HG03064 (cell line): ENCODE results near the gene PLP1.

ENCODE experiments used
- ATAC-seq: cut with Tn5 transposase; IDR thresholded peaks from one replicate; pipeline ENCODE4 v1.9.1; 2021; ENCODE audit warnings: low read depth; ENCODE audit not compliant: unreplicated experiment

PLP1 gene

GRCh38 chrX:103823591-103823990 lies 47.0 kb downstream of the PLP1 start:
- ATAC-seq = no peak

GRCh38 chrX:103825881-103826280 lies 49.2 kb downstream of the PLP1 start:
- ATAC-seq = no peak

DNA sequence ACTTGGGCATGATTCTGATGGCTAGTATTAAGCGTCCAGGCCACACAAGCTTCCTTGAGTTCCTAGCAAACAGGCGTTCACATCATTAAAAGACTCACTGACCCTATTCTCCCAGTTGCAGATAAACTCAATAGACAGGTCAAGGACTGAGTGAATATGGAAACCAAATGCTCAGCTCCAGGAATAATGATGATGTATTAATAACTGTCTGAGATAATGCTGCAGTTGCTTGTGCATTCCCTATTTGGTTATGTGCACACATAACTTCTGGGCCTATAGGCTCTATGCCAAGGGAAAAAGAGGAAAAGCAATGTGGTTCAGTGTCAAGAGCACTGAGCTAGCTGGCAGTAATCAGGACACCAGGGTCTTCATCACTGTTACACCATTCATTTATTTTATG lies 51.9 kb downstream of the PLP1 start:
- ATAC-seq = no peak

DNA sequence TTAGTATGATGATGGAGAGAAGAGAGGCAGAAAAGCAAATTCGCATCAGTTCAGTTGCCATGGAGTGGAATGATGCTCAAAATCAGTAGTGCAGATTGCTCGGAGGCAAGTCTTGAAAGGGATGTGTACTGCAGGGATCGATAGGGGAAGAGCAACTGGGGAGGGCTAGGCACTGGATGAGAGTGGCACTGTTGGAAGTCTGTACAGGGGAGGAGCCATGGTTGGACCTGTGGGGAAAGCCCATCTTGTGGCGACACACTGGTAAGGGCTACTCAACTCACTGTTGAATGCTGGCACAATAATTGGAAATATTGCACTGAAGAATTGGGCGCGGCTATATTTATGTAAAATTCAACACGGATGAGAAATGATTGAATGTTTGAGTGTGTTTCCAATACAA lies 54.2 kb downstream of the PLP1 start:
- no peak for ATAC-seq

GRCh38 chrX:103831342-103831802 lies 54.7 kb downstream of the PLP1 start:
- ATAC-seq = no peak

DNA sequence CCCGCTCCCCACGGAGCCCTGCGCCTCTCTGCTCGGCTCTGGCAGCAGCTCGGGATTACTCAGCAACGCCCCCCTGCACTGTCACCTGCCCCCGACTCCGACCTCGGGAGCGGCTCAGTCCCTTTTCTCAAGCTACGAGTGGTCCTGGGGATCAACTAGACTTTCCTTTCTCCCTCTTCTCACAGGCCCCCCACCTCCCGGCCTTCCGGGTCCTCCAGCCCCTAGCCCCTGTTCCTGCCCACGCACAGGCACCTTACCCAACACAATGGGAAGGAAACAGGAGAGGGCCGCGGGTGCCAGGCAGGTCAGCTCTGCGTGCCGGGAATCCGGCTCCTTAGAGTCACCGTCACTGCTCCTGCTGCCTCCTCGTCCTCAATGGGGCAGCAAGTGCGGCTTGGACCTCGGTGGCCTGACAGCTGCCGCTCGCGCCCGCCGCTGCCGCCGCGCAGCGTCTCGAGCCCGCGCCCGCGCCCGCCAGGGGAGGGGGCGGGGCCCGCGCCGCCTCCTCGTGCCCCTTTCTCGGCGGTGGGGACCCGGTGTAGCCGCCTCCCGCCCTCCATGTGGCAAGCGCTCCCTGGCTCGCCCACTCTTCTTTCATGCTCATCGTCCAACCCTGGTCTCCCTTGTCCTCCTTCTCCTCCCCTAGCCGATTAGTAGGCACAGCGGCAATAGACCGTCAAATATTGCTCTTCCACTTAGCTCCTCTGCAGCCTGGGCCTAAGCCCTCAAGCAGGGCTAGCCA lies 55.3 kb downstream of the PLP1 start, which contains the start of gene RAB9B:
RAB9B (minus strand) TSS at position 455 of the 742 bp plus-strand sequence. CDS start 6,473 bp downstream, outside the sequence.
- no peak for ATAC-seq

DNA sequence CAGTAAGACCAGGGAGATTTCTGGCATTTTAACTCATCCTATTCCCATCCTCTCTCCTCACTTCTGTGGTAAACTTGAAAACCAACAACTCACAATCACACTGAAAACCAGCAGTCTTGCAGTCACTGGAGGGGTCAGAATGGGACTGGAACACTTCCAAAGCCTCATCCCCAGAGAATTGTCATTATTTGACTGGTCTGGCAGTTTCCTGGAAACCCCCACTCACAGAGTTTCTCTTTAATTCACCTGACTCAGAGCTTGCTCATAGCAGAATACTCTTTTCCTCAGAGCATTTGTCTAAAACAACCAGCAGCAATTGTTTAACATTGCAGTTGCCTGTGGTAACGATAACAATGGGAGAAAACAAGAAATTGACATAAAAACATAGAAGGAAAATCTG lies 62.8 kb downstream of the PLP1 start:
- no peak for ATAC-seq
